Astrocyte of the cerebellum (primary cell): Measurements from ENCODE around the gene KIFC1.
A peak's percentile ranks its signal among the peaks of the same experiment; 100 is the strongest.

Experiments used
- DNase-seq: peaks from one replicate; pipeline ENCODE4 v3.0.0-alpha.2; 2011; ENCODE audit warnings: low read depth
- H3K4me3 ChIP-seq: 2 replicates; pipeline ENCODE4 v1.5.1; 2011; ENCODE audit warnings: mild to moderate bottlenecking, low read depth, low read length, moderate library complexity
- CTCF ChIP-seq: IDR thresholded peaks from 2 replicates; pipeline ENCODE4 v1.5.1; 2012; ENCODE audit warnings: low read length, low read depth, moderate library complexity, mild to moderate bottlenecking; ENCODE audit errors: missing control alignments
- in situ Hi-C: cut with HindIII; loops from 2 replicates; pipeline ENCODE4 v1.10.0; 2017; ENCODE audit warnings: low sequenced_read_pairs

KIFC1 gene

GRCh38 chr6:33384581-33385020 is 7.0 kb upstream of the KIFC1 start:
- peak; percentile 57 for TF ChIP-seq CTCF
- H3K4me3 ChIP-seq, result no peak overlapping the region
- in situ Hi-C loops, result no loop called here
- peak; percentile 32 for DNase-seq

GRCh38 chr6:33390173-33390572 is 1.4 kb upstream of the KIFC1 start:
- in situ Hi-C loops, result no loop called here
- no peak for TF ChIP-seq CTCF
- DNase-seq, result no peak
- no peak overlapping the region for H3K4me3 ChIP-seq

GRCh38 chr6:33390767-33391277 is 801 bp upstream of the KIFC1 start:
- no peak for TF ChIP-seq CTCF
- H3K4me3 ChIP-seq, result peak overlapping the region; percentile 17
- in situ Hi-C loops, result no loop called here
- no peak for DNase-seq

- H3K4me3 ChIP-seq, result peak overlapping the region; percentile 93
- DNase-seq, result no peak
- in situ Hi-C loops, result no loop called here
- no peak for TF ChIP-seq CTCF
These were observed 435 bp downstream of the KIFC1 start for GRCh38 chr6:33391922-33392594.

GRCh38 chr6:33392595-33392948 is 949 bp downstream of the KIFC1 start:
- no peak for TF ChIP-seq CTCF
- in situ Hi-C loops, result no loop called here
- DNase-seq, result no peak
- H3K4me3 ChIP-seq, result peak overlapping the region; percentile 93

- TF ChIP-seq CTCF, result no peak
- H3K4me3 ChIP-seq, result peak overlapping the region; percentile 93
- in situ Hi-C loops, result no loop called here
- no peak for DNase-seq
These were observed 1.4 kb downstream of the KIFC1 start for GRCh38 chr6:33392979-33393378.
